NCI-H510A treated with DMSO at 0.1 percent for 48 hours (cell line): ENCODE data around the gene UBAP1.
"Not testable (repeated sequence)": the region's sequence is repeated elsewhere in the genome, so short reads cannot be mapped to it uniquely, and the experiment has no call there.

ENCODE experiments used
- DNase-seq: peaks from one replicate; lab custom pipeline; 2025; lab: John Stamatoyannopoulos, UW

Gene UBAP1

GRCh38 chr9:34179213-34180136, 632 bp downstream of the UBAP1 start:
- DNase-seq, result peak; percentile 58

GRCh38 chr9:34185778-34186551, 7.1 kb downstream of the UBAP1 start:
- DNase-seq, result peak; percentile 4

- no peak for DNase-seq
These were observed 9.0 kb downstream of the UBAP1 start for GRCh38 chr9:34187891-34188240.

- DNase-seq, result peak; percentile 4
These were observed 12.4 kb downstream of the UBAP1 start for GRCh38 chr9:34190996-34191892.

- no peak for DNase-seq
These were observed 16.3 kb downstream of the UBAP1 start for GRCh38 chr9:34195143-34195542.

GRCh38 chr9:34197286-34197685, 18.4 kb downstream of the UBAP1 start:
- DNase-seq, result not testable (repeated sequence)

- no peak for DNase-seq
These were observed 19.2 kb downstream of the UBAP1 start for GRCh38 chr9:34197756-34198711.

- no peak for DNase-seq
These were observed 21.2 kb downstream of the UBAP1 start for GRCh38 chr9:34200092-34200491.

- no peak for DNase-seq
These were observed 24.6 kb downstream of the UBAP1 start for GRCh38 chr9:34203275-34203991.

- no peak for DNase-seq
These were observed 25.3 kb downstream of the UBAP1 start for GRCh38 chr9:34203992-34204635.

- no peak for DNase-seq
These were observed 26.3 kb downstream of the UBAP1 start for GRCh38 chr9:34205102-34205501.

GRCh38 chr9:34206561-34206960, 27.7 kb downstream of the UBAP1 start:
- no peak for DNase-seq

- DNase-seq, result no peak
These were observed 32.6 kb downstream of the UBAP1 start for GRCh38 chr9:34211395-34211794.

- not testable (repeated sequence) for DNase-seq
These were observed 35.6 kb downstream of the UBAP1 start for GRCh38 chr9:34214354-34215000.

- DNase-seq, result no peak
These were observed 37.5 kb downstream of the UBAP1 start for GRCh38 chr9:34216325-34216724.

- not testable (repeated sequence) for DNase-seq
These were observed 38.2 kb downstream of the UBAP1 start for GRCh38 chr9:34217015-34217414.

- no peak for DNase-seq
These were observed 39.6 kb downstream of the UBAP1 start for GRCh38 chr9:34218446-34218845.

GRCh38 chr9:34219421-34219820, 40.6 kb downstream of the UBAP1 start:
- no peak for DNase-seq

- no peak for DNase-seq
These were observed 41.4 kb downstream of the UBAP1 start for GRCh38 chr9:34220218-34220617.
